Adrenal gland (tissue), 5 donors: ENCODE measurements around the gene ABLIM2.

Experiments
- CTCF ChIP-seq, 6 experiments: fragments of 450-650 bp in 4 of 6; fragments of 200-600 bp in 2 of 6; sonication (generic) in 1 of 6; IDR thresholded peaks; 1 replicate in 5 of 6; 2 replicates in 1 of 6; pipeline versions ENCODE4 v1.5.1 to v1.8.0; 2016 to 2021; ENCODE audit warnings: antibody characterized with exemption in 6 of 6, mild to moderate bottlenecking in 2 of 6, moderate library complexity in 1 of 6
- POLR2A ChIP-seq, 2 donors: fragments of 450-650 bp; IDR thresholded peaks; one replicate each; pipeline ENCODE4 v1.6.1; 2017; ENCODE audit warnings: antibody characterized with exemption in 2 of 2, mild to moderate bottlenecking in 2 of 2, moderate library complexity in 1 of 2
- donor health status: DM: no; HTN: no; CAD: no.

DNA sequence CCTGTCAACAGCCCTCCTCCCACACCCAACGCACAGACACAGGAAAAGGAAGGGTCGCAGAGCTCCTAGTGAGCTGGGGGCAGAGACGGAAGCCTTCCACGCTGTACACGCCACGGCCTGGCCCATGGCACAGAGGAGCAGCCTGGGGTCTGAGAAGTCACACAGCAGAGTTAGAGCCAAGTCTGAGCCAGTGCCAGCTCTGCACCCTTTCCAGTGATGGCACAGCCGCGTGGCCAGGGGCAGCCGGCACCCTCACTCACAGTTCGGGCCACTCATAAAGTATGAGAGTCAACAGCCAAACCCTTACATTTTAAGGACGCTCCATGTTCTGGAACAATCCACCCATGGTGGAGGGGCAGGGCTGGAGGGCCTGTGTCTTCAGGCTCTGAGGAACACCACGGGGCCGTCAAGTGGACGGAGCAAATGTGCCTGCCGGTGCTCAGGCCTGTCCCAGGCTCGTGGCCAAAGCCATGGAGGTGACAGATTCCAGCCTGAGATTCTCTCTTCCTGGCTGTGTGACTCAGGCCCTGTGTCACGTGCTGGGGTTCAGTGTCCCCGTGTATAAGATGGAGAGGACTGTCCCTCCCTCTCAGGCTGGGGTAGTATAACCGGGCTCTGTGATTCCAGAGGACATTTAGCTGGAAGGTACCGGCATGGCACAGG lies 91.2 kb downstream of the ABLIM2 start:
- TF ChIP-seq CTCF (IDR thresholded peaks at IDR 0.05), result no peak
- TF ChIP-seq POLR2A (IDR thresholded peaks at IDR 0.05), result no peak
